GM19397 (cell line): ENCODE results near the gene TANC1.

Experiments
- ATAC-seq: cut with Tn5 transposase; IDR thresholded peaks from one replicate; pipeline ENCODE4 v1.9.1; 2021; ENCODE audit warnings: mild to moderate bottlenecking, moderate library complexity; ENCODE audit not compliant: unreplicated experiment

Gene TANC1

GRCh38 chr2:158993721-158994587 is 25.5 kb downstream of the TANC1 start:
- no peak for ATAC-seq

GRCh38 chr2:158994920-158995676 is 26.7 kb downstream of the TANC1 start:
- ATAC-seq = no peak

- no peak for ATAC-seq
Observed at GRCh38 chr2:158995677-158996049, 27.2 kb downstream of the TANC1 start.

- no peak for ATAC-seq
Observed at GRCh38 chr2:158996378-158996993, 28.0 kb downstream of the TANC1 start.

- no peak for ATAC-seq
Observed at GRCh38 chr2:158997037-158997790, 28.8 kb downstream of the TANC1 start.

GRCh38 chr2:158998551-158999248 is 30.3 kb downstream of the TANC1 start:
- no peak for ATAC-seq

GRCh38 chr2:158999458-158999857 is 31.0 kb downstream of the TANC1 start:
- ATAC-seq = no peak

- no peak for ATAC-seq
Observed at GRCh38 chr2:159000072-159000471, 31.6 kb downstream of the TANC1 start.

- no peak for ATAC-seq
Observed at GRCh38 chr2:159002462-159003111, 34.1 kb downstream of the TANC1 start.

- no peak for ATAC-seq
Observed at GRCh38 chr2:159003555-159003954, 35.1 kb downstream of the TANC1 start.

- ATAC-seq = no peak
Observed at GRCh38 chr2:159004849-159005248, 36.4 kb downstream of the TANC1 start.

GRCh38 chr2:159009940-159010339 is 41.5 kb downstream of the TANC1 start:
- no peak for ATAC-seq

GRCh38 chr2:159010340-159010739 is 41.9 kb downstream of the TANC1 start:
- ATAC-seq = no peak

- no peak for ATAC-seq
Observed at GRCh38 chr2:159010963-159011362, 42.5 kb downstream of the TANC1 start.

GRCh38 chr2:159012142-159012541 is 43.7 kb downstream of the TANC1 start:
- ATAC-seq = no peak

GRCh38 chr2:159013103-159013502 is 44.7 kb downstream of the TANC1 start:
- ATAC-seq = no peak

- ATAC-seq = no peak
Observed at GRCh38 chr2:159015174-159015573, 46.7 kb downstream of the TANC1 start.

GRCh38 chr2:159015823-159016222 is 47.4 kb downstream of the TANC1 start:
- no peak for ATAC-seq

GRCh38 chr2:159017837-159018236 is 49.4 kb downstream of the TANC1 start:
- ATAC-seq = no peak

- ATAC-seq = no peak
Observed at GRCh38 chr2:159019021-159019420, 50.6 kb downstream of the TANC1 start.
